ENCODE measurements around the gene CCDC88C.

DNA sequence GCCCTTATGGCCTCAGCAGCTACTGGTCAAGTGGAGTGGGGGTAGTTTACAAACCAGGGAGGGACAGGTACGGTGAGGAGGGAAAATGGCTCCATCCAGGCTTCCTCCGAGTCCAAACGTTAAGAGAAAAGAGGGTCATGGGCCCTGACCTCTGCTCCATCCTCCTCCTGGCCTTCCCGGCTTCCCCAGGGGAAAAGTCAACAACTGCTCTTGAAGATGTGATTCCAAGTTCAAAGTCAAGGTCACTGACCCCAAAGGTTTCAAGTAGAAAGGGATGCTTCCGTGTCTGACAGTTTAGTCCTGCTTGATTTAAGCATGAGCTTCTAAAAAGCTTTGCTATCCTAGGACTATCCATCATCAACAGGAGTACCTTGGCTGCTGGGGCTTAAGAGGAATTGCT lies 28.5 kb downstream of the CCDC88C start:
- TF ChIP-seq EZH2 (IDR thresholded peaks at IDR 0.05; ENCODE audit: insufficient read depth, low read length), result no peak
- TF ChIP-seq, protein P1, sequence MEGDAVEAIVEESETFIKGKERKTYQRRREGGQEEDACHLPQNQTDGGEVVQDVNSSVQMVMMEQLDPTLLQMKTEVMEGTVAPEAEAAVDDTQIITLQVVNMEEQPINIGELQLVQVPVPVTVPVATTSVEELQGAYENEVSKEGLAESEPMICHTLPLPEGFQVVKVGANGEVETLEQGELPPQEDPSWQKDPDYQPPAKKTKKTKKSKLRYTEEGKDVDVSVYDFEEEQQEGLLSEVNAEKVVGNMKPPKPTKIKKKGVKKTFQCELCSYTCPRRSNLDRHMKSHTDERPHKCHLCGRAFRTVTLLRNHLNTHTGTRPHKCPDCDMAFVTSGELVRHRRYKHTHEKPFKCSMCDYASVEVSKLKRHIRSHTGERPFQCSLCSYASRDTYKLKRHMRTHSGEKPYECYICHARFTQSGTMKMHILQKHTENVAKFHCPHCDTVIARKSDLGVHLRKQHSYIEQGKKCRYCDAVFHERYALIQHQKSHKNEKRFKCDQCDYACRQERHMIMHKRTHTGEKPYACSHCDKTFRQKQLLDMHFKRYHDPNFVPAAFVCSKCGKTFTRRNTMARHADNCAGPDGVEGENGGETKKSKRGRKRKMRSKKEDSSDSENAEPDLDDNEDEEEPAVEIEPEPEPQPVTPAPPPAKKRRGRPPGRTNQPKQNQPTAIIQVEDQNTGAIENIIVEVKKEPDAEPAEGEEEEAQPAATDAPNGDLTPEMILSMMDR (IDR thresholded peaks at IDR 0.05; ENCODE audit: insufficient read depth, low read depth, low read length), result no peak
